Hepatic stellate cell (primary cell): ENCODE data around the gene PRKN.

Experiments
- DNase-seq: peaks from one replicate; pipeline ENCODE4 v3.0.0; 2011; ENCODE audit warnings: low spot score

PRKN gene

DNA sequence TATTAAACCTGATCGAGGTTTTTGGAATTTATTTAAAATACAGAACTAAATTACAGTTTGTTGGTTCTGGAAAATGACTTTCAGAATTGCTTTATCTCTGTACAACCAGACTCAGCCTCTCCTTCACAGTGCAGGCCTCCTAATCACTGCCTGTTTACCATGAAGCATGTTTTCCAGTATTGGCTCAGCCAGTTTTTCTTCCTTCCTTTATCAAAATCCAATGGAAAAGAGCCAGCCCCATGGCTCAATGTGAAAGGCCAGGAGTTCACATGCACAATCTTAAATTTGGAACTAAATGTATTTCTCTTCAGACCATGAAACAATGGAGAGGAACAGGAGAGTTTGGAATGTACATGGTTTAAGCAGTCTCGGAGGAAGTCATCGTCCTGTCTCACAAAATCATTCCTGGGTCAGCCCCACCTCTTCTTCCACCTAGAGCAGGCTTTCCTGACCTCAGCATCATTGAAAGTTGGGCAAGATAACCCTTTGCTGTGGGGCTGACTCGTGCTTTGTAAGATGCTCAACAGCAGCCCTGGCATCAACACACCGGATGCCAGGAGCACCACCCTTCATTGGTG lies 772.8 kb downstream of the PRKN start:
- DNase-seq, result no peak

DNA sequence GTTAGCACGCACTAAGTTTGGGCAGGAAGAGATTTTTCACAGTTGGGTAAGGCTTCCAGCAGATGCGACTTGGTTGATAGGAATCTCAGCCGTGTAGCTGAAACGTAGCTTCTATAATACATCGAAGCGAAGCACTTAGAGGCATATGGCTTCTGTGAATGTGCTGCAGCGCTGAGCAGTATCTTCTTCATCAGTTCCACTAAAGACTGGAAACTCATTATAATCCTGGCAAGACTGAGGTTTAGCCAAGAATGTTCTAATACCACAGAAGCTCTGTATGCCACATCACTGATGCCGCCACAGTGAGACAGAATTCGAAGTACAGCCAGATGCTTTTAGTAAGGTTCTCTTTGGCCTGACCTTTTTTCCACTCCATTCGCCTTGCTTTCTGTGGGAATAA lies 773.5 kb downstream of the PRKN start:
- no peak for DNase-seq

DNA sequence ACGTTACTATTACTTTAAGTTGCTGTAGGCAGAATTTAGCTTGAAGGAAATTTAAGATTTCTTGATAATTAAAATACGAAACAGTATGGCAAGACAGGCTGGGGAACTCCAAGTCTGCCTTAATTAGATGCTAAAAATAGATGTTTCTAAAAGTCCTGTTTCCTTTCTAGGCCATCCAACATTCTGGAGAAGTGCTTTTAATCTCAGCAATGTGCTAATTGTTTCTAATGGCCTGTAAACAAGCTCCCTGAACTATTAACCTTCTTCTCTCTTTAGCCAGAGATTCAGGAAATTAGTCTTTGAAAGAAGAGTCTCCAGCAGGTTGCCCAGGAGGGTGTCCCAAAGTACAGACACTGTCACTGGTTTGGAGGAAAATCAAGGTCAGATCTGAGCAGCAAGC lies 776.4 kb downstream of the PRKN start:
- no peak for DNase-seq

DNA sequence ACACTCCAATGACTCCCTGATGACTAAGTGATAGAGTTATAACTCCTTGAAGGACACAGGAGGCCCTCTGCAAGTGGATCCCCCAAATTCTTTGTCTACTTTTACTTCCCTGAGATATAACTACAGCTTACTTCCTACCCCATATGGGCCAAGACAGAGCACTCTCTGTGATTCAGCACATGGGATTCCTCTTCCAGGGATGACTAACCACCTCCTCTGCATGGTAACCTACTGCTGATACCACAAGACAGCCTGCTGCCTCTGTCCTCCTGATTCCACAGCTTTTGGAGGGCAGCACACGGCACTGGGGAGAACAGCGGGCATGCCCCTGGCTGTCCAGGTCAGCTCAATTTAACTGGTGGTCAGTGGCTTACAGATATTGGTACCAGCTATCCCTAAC lies 778.0 kb downstream of the PRKN start:
- no peak for DNase-seq

DNA sequence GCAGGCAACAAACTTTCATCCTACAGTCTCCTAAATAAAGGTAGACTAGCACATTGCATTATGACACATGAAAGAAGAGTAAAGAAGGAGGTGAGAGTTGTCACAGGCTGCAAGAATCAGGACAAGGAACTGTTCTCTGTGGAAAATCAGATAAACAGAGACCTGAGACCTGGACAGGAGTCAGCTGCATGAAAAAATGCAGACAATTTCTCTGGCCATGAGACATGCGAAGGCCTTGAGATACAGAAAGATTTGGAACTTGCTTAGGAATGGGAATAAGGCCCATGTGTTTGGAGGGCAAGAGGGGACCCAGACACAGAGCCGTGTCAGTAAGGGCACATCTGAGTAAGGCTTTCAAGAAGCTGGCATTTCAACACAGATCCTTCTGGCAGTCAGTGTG lies 779.1 kb downstream of the PRKN start:
- DNase-seq, result no peak

DNA sequence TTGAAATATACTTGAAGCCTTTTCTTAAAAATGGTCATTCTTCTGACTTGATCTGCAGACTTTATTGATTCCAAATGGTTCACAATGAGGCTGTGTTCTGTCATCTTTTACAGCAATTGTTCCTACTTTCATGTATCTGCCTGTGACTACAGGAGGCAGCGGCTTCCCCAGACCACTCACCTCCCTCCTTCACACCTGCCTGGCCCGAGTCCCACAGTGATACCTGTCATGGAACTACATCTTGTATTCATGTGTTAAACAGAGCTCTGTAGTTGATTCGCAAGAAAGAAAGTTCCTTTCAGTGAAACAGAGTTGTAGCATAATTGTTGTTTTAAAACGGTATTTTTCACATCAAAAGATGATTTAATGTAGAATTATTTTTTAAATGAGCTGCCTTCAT lies 780.2 kb downstream of the PRKN start:
- DNase-seq, result no peak

DNA sequence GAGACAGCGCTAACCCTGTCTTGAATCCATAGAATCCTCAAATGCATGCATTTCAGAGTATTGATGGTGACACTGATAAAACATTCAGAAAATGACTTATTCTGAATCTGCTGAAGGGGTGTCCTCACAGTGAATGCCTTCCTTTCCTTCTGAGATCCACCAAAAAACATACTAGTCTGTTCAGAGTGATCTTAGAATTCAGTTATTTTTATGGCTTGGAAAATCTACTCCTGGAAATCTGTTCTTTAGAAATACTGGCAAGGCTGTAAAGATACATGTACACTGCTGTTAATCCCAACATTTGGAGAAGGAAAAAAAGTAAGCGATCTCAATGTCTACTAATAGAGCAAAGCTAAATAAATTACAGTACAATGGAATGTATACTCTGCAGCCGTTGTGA lies 781.1 kb downstream of the PRKN start:
- DNase-seq, result no peak

DNA sequence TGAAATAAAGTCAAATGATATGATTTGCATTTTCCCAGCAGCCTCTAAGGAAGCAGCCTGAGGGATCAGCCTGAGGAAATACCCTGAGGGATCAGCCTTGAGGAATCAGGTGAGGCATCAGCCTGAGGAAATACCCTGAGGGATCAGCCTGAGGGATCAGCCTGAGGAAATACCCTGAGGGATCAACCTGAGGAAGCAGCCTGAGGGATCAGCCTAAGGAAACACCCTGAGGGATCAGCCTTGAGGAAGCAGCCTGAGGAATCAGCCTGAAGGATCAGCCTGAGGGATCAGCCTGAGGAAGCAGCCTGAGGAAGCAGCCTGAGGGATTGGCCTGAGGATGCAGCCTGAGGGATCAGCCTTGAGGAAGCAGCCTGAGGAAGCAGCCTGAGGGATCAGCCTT lies 784.0 kb downstream of the PRKN start:
- no peak for DNase-seq

DNA sequence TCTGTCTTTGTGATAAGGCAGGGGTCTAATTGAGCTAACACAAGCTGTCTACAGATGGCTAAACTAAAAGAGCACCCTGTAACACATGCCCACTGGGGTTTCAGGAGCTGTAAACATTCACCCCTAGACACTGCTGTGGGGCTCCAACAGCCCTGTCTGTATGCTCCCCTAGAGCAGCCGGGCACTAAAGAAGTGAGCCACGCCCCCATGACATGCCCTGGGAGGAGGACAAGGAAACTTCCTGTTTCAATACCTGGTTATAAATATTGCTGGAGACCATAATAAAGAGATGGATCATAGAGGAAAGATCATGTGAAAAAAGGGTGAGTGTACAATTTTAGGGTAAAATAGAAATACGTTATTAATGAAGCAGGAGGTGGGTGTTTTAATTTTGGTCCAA lies 786.0 kb downstream of the PRKN start:
- DNase-seq, result no peak

DNA sequence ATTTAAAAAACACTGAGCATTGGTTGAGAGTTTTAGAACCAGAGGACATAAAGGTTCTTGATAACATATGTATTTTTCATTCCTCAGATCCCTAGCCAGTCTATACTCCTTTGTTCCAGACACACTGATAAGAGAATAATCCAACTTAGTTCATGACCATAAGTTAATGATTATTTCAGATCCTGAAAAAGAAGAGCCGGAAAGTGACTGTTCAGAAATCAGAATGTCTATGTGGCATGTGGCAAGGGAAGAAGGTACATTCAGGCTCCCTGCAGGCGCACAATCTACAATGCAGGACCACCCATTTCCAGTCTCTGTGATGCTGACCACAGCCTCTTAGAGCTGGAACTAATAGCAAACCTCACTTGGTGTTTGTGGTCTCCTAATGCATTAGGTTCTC lies 787.0 kb downstream of the PRKN start:
- DNase-seq, result no peak

DNA sequence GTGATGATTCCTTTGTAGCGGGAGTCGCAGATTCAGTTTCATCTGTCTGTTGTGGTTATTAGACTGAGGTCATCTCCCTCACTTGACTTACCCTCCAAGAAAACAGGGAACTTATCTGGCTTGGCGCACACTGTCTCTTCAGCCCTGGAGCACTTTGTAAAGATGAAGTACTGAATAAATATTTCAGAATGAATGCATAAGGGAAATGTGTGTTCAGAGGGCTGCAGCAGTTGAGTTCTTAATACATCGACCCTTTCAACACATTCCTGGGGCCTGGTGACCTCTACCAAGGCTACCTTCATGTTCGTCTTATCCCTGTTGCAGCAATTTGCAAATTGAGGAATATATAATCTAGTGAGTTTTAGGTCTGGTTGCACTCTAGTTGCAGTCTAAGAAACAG lies 801.2 kb downstream of the PRKN start:
- DNase-seq, result no peak

DNA sequence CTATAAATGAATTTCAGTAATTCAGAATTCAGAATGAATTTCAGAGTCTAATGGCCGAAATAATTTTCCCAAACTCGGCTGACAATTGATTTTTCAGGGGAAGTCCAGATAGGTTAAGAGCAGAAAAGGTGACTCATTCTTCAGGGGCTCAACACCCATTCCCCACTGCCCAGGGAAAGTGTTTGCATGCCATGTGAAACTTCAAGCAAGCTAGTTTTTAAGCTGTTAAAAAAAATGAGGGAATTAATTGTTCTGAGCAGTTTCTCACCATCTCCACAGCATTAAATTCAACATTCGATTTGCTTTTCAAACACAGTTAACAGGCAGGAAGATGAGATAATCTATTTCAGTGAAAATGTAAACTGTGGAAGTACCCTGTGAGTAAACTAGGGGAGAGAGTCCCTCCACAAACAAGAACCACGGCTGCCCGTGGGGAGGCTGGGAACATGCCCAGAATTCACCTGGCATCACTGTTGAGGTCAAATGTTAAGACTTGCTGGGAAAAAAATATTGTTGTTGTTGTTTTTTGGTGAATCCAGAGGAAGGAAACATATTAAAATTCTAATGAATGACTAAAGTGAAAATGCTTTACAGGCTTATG lies 803.0 kb downstream of the PRKN start:
- no peak for DNase-seq

DNA sequence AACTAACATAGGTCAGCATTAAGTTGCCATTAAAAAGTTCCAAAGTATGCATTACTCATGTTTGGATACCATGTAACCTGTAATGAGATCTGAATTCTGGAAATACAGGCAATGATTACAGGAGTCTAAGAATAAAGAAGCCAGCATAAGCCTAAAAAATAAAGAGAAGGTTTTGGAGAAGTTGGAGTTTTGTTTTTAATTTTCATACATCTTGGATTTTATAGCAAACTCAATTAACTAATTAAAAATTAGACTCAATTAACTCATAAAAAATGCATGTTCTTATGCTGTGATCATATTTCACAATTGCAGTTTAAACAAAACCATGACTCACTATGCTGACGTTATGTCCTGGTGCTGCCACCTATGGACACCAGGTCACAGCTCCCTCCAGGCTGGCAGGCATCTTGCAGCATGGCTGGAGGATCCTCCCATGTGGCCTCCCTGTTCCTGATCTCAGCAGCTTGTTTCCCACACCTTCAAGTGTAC lies 804.9 kb downstream of the PRKN start:
- DNase-seq, result no peak

DNA sequence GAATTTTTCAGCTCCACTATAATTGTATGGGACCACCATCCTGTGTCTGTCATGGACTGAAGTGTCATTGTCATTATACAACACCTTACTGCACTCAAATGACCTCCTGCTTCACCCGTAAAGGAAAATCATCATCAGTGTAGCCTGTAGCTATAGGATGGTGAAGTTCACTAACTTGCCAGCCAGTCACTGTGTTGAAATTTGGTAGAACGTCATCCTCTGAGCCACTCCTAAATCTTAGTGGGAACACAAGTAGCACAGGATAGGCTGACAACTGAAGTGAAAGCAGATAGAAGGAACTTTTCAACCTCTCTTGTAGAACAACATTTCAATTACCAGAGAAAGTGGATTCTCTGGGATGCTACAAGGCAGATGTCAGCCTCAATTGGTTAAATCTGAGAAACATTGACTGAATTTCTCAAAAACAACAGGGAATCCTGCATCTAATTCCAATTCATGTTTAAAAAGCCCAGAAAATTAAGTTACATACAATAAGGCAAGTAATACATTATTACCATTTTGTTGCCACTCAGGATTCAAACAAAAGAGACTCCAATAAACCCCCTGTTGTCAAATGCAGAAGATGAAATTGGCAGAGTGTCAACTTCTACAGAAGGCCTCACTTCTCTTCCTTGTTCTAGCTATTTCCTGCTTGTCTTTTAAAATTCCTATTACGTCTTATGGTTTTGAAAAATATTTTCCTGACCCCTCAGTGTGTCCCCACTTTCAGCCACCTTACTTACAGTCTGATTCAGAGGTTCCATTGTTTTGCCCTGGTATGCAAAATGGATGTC lies 805.8 kb downstream of the PRKN start:
- DNase-seq, result no peak

DNA sequence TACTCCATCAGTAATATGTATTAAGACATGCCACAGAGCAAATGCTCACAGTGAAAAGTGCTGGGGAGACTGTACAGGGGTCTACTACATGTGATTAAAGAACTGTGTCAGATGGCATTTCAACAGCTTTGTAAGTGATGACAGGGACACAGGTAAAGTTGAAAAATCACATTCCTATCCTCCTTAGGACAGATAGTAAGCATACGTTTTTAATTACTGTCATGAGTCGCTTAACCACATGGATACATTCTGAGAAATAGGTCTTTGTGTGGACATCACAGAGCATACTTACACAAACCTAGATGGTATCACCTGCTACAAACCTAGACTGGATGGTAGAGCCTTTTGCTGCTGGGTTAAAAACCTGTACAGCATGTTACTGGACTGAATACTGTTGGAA lies 807.9 kb downstream of the PRKN start:
- no peak for DNase-seq

DNA sequence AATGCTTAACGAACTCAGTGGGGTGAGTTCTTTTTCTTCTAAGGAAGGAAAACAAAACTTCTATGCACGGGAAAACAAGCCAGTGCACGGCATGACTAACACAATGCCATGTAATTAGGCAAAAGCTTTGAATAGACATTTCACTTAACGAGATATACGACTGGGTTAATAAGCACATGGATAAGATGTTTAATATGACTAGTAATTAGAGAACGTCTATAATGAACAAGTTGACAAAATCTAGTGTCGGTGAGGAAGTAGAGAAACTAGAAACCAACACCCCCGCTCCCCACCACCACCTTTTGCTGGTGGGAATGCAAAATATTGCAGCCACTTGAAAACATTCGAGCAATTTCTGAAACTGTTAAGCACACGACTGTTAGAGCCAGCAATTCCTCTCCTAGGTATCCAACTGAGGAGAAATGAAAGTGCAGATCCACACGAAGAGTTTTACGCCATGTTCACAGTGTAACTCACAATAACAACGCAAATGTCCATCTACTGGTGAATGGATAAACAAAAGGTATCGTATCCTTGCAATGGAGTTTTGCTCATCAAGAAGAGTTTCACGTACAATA lies 808.8 kb downstream of the PRKN start:
- DNase-seq, result no peak

DNA sequence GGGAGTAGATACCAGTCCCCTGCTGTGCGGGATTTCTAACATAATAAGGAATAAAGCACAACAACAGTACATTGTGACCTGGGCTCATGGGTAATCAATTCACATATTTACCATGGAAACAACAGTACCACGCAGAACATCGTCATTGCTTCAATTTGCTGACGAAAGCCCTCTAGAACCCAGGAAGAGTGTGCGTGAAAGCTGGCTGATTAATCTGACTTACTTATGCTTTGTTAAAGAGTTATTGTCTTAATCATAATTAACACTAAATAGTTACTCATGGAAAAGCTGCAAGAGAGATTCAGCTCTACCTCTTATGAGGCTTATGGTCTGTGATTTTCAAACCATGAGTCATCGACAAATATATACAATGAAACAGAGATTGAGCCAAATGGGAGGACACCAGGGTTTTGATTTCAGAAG lies 809.4 kb downstream of the PRKN start:
- DNase-seq, result no peak

DNA sequence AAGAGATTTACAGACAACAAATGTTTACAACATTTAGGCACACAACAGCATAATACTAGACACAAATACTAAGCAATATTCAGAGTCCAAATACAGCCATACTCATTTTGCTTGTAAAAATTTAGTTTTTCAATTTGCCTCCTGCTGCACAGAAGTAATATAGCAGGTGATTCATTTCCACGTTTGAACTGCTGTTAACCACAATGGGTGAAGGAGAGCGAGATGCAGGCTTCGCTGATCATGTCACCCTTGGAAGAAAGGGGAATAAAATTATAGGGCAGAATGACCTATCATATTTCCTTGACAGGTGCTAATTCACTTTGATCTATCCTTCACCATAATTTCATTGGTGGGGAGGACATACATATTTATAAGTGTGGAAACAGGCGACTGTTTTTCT lies 809.9 kb downstream of the PRKN start:
- no peak for DNase-seq

DNA sequence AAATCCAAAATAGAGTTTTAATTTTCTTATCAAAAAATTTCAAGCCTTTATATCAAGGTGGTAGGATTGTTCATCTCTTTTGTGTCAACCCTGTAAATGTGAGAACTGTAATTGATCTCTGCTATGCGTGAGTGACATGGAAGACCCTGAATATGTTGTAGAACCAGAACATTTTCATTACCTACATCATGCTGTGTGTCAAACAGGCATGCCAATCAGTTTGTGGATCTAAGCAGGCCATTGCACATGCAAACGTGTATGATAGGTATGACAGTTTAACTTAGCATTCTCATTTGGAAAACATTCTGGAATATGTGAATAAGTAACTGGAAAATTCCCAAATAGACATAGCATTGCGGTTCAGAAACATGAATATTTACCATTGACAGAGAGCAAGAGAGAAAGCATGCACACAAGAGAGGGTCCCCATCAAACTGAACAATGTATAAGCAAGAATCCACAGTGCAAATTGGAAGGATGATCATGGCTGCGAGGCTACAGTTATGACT lies 812.1 kb downstream of the PRKN start:
- DNase-seq, result no peak

DNA sequence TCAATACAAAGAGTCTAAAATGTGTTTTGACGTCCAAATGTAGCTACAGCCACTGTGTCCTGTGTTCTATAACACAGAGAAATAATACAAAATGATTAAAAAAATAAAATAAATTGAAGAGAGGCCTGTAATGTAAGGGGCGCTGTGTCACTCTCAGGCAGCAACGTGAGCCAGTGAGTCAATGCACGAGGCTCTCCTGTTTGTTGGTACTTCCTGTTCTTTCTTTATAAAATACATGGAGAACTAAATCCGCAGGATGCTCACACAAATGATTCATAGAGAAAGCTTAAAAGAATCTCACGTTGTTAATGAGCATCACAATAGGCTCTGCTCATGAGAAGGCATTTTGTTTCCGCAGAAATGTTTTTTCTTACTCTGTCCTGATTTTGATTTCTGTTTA lies 818.7 kb downstream of the PRKN start:
- DNase-seq, result no peak

DNA sequence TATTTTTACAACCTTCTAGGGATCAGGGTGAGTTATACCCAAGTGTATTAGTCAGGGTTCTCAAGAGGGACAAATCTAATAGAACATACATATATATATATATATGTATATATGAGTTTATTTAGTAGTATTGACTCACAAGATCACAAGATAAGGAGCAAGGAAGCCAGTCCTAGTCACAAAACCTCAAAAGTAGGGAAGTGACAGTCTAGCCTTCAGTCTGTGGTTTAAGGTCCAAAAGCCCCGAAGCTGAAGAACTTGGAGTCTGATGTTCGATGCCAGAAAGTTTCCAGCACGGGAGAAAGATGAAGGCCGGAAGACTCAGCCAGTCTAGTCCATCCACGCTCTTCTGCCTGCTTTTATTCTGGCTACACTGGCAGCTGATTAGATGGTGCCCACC lies 821.0 kb downstream of the PRKN start:
- DNase-seq, result no peak

DNA sequence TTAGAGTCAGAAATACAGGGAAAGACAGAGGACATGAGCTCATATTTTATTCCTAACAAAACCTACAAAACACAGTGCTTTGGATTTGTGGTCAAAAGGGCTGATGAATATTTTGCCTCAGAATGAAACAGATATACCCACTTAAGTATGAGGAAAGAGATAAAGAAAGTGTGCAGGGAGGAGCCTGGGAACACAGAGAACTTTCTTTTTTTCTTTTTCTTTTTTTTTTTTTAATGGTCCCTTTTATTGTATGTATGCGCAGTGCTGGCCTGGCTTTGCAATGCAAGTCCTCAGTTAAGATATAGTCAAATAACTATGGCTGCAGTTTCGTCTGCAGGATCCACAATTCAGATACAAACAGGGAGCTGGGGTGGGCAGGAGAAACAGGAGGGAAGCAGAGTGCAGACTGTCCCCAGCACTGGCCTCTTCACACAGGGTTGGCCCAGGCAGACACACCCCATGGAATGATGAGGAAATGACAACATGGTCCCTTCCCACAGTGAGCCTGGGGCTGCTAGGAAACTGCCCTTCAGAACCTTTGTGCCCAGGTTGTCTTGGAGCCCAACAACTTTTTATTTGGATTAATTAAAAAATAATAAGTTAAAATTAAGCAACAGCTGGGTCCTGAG lies 823.9 kb downstream of the PRKN start:
- no peak for DNase-seq
